ENCODE measurements around the gene ALPP. TPM values are rescaled to one million over a fixed set of nuclear protein-coding genes. Genes with fewer than 3 reads are reported as not detected.

Gene ALPP
- total RNA-seq, 2 donors from 2014 or later: not detected

DNA sequence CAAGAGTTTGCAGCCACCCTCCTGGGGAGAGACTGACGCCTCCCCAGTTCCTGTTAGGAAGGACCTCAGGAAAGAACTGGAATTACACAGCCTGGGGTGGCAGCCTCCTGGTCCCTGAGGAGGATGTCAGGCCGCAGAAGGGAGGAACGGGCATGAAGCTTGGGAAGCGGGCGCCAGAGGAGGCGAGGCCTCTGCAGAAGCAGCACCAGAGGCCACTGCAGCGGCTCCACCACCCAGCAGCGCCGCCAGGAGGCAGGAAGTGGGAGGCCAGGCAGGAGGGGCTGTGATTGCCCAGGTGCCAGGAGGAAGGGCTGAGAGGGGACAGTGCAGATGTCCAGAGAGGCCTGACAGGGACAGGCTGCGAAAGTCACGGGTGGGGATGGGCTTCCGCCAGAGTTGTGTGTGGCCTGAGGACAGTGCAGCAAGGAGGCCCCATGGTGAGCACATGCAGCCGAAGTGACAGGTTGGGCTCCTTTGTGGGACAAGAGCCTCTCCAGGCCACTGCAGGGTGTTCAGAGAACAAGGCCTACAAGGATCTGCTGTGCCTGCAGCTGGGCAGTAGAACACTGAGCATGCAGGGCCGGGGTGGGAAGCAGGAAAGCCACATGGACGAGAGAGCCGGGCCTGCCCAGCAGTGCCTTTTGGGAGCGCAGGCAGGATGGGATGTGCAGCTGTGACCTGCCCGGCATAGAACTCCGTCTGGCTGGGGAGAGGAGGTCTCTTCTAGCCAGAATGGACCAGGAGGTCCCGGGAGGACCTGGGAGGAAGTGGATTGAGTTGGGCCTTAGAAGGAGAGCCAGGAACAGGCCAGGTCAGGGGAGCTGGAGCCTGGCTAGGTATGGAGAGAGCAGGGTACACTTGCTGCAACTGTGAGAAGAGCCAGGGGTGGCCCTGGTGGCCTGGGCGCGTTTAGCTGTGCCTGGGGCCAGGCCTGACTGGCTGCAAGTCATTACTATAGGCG lies 39.1 kb upstream of the ALPP start:
- no peak overlapping the region for H3K4me3 ChIP-seq (ENCODE audit: low read length)
- no peaks in the 10 kb centered on the region for H3K4me1 ChIP-seq (ENCODE audit: control insufficient read depth, insufficient read depth, low read length)
- Mint-ChIP-seq H3K36me3 (ENCODE audit: low read depth) (no peaks in the 10 kb centered on the region), H3K9me3 (no peaks in the 10 kb centered on the region), H3K27ac (no peak overlapping the region), H3K27me3 (ENCODE audit: insufficient read depth) (peaks cover 1% of the 10 kb centered on the region), H3K4me1 (no peaks in the 10 kb centered on the region), H3K4me3 (no peak overlapping the region)
- H3K36me3 ChIP-seq (ENCODE audit: control insufficient read depth, insufficient read depth, low read length): no peaks in the 10 kb centered on the region
- no peaks in the 10 kb centered on the region for H3K9me3 ChIP-seq (ENCODE audit: control insufficient read depth, low read length)
- DNase-seq: peak; percentile 89
- no peak overlapping the region for H3K9ac ChIP-seq (ENCODE audit: extremely low read depth, low read length, poor library complexity, severe bottlenecking)
- TF ChIP-seq, protein P1, sequence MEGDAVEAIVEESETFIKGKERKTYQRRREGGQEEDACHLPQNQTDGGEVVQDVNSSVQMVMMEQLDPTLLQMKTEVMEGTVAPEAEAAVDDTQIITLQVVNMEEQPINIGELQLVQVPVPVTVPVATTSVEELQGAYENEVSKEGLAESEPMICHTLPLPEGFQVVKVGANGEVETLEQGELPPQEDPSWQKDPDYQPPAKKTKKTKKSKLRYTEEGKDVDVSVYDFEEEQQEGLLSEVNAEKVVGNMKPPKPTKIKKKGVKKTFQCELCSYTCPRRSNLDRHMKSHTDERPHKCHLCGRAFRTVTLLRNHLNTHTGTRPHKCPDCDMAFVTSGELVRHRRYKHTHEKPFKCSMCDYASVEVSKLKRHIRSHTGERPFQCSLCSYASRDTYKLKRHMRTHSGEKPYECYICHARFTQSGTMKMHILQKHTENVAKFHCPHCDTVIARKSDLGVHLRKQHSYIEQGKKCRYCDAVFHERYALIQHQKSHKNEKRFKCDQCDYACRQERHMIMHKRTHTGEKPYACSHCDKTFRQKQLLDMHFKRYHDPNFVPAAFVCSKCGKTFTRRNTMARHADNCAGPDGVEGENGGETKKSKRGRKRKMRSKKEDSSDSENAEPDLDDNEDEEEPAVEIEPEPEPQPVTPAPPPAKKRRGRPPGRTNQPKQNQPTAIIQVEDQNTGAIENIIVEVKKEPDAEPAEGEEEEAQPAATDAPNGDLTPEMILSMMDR (conservative IDR thresholded peaks at IDR 0.05): peak; percentile 68
- no peak overlapping the region for H3K27ac ChIP-seq (ENCODE audit: low read depth, low read length)
- no peaks in the 10 kb centered on the region for H3K27me3 ChIP-seq (ENCODE audit: control insufficient read depth, insufficient read depth, low read length, poor library complexity, severe bottlenecking)
- WGBS, 2 experiments (ENCODE audit: insufficient coverage in 1 of 2, insufficient read length in 1 of 2): 88 to 93% methylated on average over 17 to 23 of the region's 23 CpGs

DNA sequence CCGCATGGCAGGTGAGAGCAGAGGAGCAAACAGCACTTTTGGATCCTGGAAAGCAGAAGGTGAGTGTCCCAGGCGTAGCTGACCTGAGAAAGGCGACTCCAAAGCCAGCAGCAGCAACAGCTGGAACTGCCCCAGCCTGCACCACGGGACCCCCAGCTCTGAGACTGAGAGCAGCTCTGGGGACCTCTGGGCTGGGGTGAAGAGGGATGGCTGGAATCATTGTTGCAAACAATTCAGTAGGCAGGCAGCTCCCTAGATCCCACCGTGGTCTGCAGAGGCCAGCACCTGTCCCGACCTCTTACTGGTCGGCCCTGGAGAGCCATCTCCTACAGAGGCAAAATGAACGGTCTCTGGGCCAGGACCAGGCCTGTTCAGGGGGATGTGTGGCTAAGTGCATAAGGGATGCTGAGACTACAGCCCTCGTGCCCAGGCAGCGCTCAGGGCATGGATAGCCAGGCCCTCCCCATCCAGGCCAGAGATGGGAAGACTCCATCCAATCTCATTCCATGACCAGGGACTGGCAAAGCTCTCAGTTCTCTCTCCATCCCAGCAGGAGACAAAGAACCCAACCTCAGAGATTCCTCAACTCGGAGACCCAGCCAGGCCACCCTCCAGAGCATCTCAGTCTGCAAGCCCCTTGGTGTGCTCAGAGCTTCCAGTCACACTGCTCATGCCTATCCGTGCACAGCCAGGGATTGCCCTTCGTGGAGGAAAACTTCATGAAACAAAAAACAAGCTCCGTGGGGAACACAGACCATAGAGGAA lies 38.2 kb upstream of the ALPP start:
- no peaks in the 10 kb centered on the region for H3K36me3 ChIP-seq (ENCODE audit: control insufficient read depth, insufficient read depth, low read length)
- no peak overlapping the region for H3K9ac ChIP-seq (ENCODE audit: extremely low read depth, low read length, poor library complexity, severe bottlenecking)
- Mint-ChIP-seq H3K4me1 (peaks cover 3% of the 10 kb centered on the region), H3K27me3 (ENCODE audit: insufficient read depth) (peaks cover 1% of the 10 kb centered on the region), H3K27ac (no peak overlapping the region), H3K9me3 (no peaks in the 10 kb centered on the region), H3K4me3 (no peak overlapping the region), H3K36me3 (ENCODE audit: low read depth) (no peaks in the 10 kb centered on the region)
- H3K27ac ChIP-seq (ENCODE audit: low read depth, low read length): no peak overlapping the region
- 90 to 95% methylated on average over 7 to 14 of the region's 14 CpGs for WGBS, 2 experiments (ENCODE audit: insufficient coverage in 1 of 2, insufficient read length in 1 of 2)
- TF ChIP-seq, protein P1 (conservative IDR thresholded peaks at IDR 0.05): no peak
- no peaks in the 10 kb centered on the region for H3K27me3 ChIP-seq (ENCODE audit: control insufficient read depth, insufficient read depth, low read length, poor library complexity, severe bottlenecking)
- H3K4me3 ChIP-seq (ENCODE audit: low read length): no peak overlapping the region
- no peaks in the 10 kb centered on the region for H3K4me1 ChIP-seq (ENCODE audit: control insufficient read depth, insufficient read depth, low read length)
- H3K9me3 ChIP-seq (ENCODE audit: control insufficient read depth, low read length): no peaks in the 10 kb centered on the region
- DNase-seq: no peak

DNA sequence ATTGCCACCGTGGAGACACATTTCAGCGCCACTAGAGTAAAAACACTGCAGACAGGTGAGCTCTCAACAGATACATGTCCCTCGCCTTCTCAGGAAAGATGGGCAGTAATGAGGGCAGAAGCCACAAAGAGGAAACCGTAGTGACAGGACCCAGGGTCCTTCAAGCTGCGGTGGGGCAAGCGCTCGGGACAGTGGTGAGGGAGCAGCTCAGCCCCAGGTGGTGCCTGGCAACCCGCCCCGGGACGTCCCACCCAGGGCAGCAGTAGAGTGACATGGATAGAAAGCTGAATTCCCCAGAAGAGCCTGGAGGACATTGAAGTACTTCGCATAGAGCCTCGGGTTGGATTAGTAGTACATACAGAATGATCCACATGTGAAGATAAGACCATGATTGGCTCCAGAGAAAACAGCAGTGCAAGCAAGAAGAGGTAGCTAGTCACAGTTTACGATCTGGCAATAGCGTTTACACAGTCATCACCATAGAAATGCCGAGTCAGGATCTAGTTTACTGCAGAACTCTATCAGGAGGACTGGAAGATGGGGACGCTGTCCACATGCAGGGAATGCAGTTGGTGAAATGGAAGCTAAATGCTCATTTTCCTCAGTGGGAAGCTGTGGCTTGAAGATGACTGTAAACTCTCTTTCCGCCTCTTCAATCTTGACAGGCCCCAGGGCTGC lies 37.4 kb upstream of the ALPP start:
- 92 to 98% methylated on average over 12 to 17 of the region's 17 CpGs for WGBS, 2 experiments (ENCODE audit: insufficient coverage in 1 of 2, insufficient read length in 1 of 2)
- Mint-ChIP-seq H3K4me3 (no peak overlapping the region), H3K36me3 (ENCODE audit: low read depth) (no peaks in the 10 kb centered on the region), H3K4me1 (peaks cover 3% of the 10 kb centered on the region), H3K27ac (no peak overlapping the region), H3K27me3 (ENCODE audit: insufficient read depth) (peaks cover 4% of the 10 kb centered on the region), H3K9me3 (no peaks in the 10 kb centered on the region)
- Histone ChIP-seq H3K9me3 (ENCODE audit: control insufficient read depth, low read length) (no peaks in the 10 kb centered on the region), H3K36me3 (ENCODE audit: control insufficient read depth, insufficient read depth, low read length) (no peaks in the 10 kb centered on the region), H3K27ac (ENCODE audit: low read depth, low read length) (no peak overlapping the region), H3K4me1 (ENCODE audit: control insufficient read depth, insufficient read depth, low read length) (no peaks in the 10 kb centered on the region), H3K27me3 (ENCODE audit: control insufficient read depth, insufficient read depth, low read length, poor library complexity, severe bottlenecking) (no peaks in the 10 kb centered on the region), H3K9ac (ENCODE audit: extremely low read depth, low read length, poor library complexity, severe bottlenecking) (no peak overlapping the region), H3K4me3 (ENCODE audit: low read length) (no peak overlapping the region)
- no peak for DNase-seq
- TF ChIP-seq, protein P1 (conservative IDR thresholded peaks at IDR 0.05): no peak

Measured in endodermal cell (in vitro differentiated cells).